Gastrocnemius medialis (tissue), 4 donors: ENCODE measurements around the gene COBL. TPM values are rescaled to one million over a fixed set of nuclear protein-coding genes. Genes with fewer than 3 reads are reported as not detected.

ENCODE experiments used
- ATAC-seq, 2 donors: fragments of 150-250 bp; one replicate each; pipeline ENCODE4 v1.9.1; 2016
- DNase-seq, 2 donors: peaks; one replicate each; pipeline ENCODE4 v3.0.0-alpha.2; 2019
- H3K27ac ChIP-seq, 4 donors: fragments of 200-600 bp; sonication (generic); 1 replicate in 1 of 4; 2 replicates in 3 of 4; pipeline ENCODE4 v1.5.1; 2016 to 2018; ENCODE audit warnings: mild to moderate bottlenecking in 2 of 4, moderate library complexity in 1 of 4
- H3K27me3 ChIP-seq, 3 donors: fragments of 200-600 bp; sonication (generic) in 2 of 3; 1 replicate in 1 of 3; 2 replicates in 2 of 3; pipeline versions ENCODE4 v1.5.1 to v1.6.0; 2016 to 2019; ENCODE audit warnings: mild to moderate bottlenecking in 1 of 3, moderate library complexity in 1 of 3
- H3K36me3 ChIP-seq, 2 donors: fragments of 200-600 bp; sonication (generic) in 1 of 2; one replicate each; pipeline ENCODE4 v1.5.1; 2017 to 2018
- H3K4me1 ChIP-seq, 2 donors: fragments of 200-600 bp; sonication (generic) in 1 of 2; one replicate each; pipeline ENCODE4 v1.5.1; 2016 to 2017; ENCODE audit warnings: mild to moderate bottlenecking in 2 of 2
- H3K4me3 ChIP-seq, 4 donors: fragments of 200-600 bp; sonication (generic) in 3 of 4; 1 replicate in 1 of 4; 2 replicates in 3 of 4; pipeline ENCODE4 v1.5.1; 2016 to 2019; ENCODE audit warnings: mild to moderate bottlenecking in 2 of 4
- H3K9me3 ChIP-seq, 3 donors: fragments of 200-600 bp; sonication (generic) in 2 of 3; 1 replicate in 1 of 3; 2 replicates in 2 of 3; pipeline ENCODE4 v1.5.1; 2016 to 2019
- CTCF ChIP-seq, 5 experiments: fragments of 450-650 bp in 3 of 5; fragments of 200-600 bp in 2 of 5; sonication (generic) in 2 of 5; IDR thresholded peaks in 4 of 5; conservative IDR thresholded peaks in 1 of 5; 1 replicate in 4 of 5; 2 replicates in 1 of 5; pipeline ENCODE4 v1.5.1; 2016 to 2019; ENCODE audit warnings: antibody characterized with exemption in 5 of 5, mild to moderate bottlenecking in 3 of 5, moderate library complexity in 3 of 5
- POLR2A ChIP-seq, 2 donors: fragments of 450-650 bp; IDR thresholded peaks; one replicate each; pipeline ENCODE4 v1.6.1; 2017; ENCODE audit warnings: antibody characterized with exemption in 2 of 2, mild to moderate bottlenecking in 2 of 2, moderate library complexity in 2 of 2
- in situ Hi-C, 4 donors: fragments of 200-750 bp; cut with MboI; loops; one replicate each; pipeline versions ENCODE4 v1.15.0 to v1.8.0; 2017; ENCODE audit warnings: low sequenced_read_pairs in 4 of 4
- intact Hi-C: fragments of 100-400 bp; cut with DNase I; formaldehyde crosslinking; loops from one replicate; pipeline ENCODE4 v1.15.1; 2023; ENCODE audit warnings: low total_unique reads
- total RNA-seq, 4 donors: library from RNA; depleted of rRNA; stranded (reverse); fragments of >200 nt; gene quantifications; one replicate each; pipeline versions ENCODE4 v1.1.0 to v1.2.3, GENCODE V29; 2016

The COBL gene
- total RNA-seq, 4 donors from 2014 or later = 82.1 to 170 (median 124) TPM

GRCh38 chr7:51079494-51079893, 237.1 kb downstream of the COBL start:
- no peak overlapping the region for H3K4me3 ChIP-seq
- H3K4me1 ChIP-seq = peaks cover 29 to 30% of the 10 kb centered on the region in 2 donors
- in situ Hi-C loops = no loop called here
- no peaks in the 10 kb centered on the region for H3K9me3 ChIP-seq
- ATAC-seq (no peak), DNase-seq (no peak)
- no peaks in the 10 kb centered on the region for H3K27me3 ChIP-seq
- TF ChIP-seq POLR2A (IDR thresholded peaks at IDR 0.05) (no peak), CTCF (IDR thresholded peaks at IDR 0.05 in 4 of 5, conservative IDR thresholded peaks at IDR 0.05 in 1 of 5) (no peak)
- intact Hi-C loops = loop anchor here (10.0 kb wide), 1 partner anchor 395 kb away; no protein-coding TSS in a partner anchor
- no peak overlapping the region for H3K27ac ChIP-seq
- peaks cover 0 to 7% of the 10 kb centered on the region in 2 donors for H3K36me3 ChIP-seq

GRCh38 chr7:51078653-51079052, 238.0 kb downstream of the COBL start:
- in situ Hi-C loops = no loop called here

GRCh38 chr7:51077987-51078370, 238.6 kb downstream of the COBL start:
- in situ Hi-C loops (no loop called here), intact Hi-C loops (loop anchor here (10.0 kb wide), 1 partner anchor 393 kb away; no protein-coding TSS in a partner anchor)
- no peaks in the 10 kb centered on the region for H3K27me3 ChIP-seq
- ATAC-seq = peak; percentile 59 to 69
- H3K27ac ChIP-seq = peak overlapping the region in 2 of 4 donors; percentile 7 to 62
- H3K4me1 ChIP-seq = peaks cover 29 to 30% of the 10 kb centered on the region in 2 donors
- no peaks in the 10 kb centered on the region for H3K36me3 ChIP-seq
- DNase-seq = no peak
- H3K9me3 ChIP-seq = no peaks in the 10 kb centered on the region
- H3K4me3 ChIP-seq = no peak overlapping the region
- TF ChIP-seq CTCF (IDR thresholded peaks at IDR 0.05 in 4 of 5, conservative IDR thresholded peaks at IDR 0.05 in 1 of 5) (no peak), POLR2A (IDR thresholded peaks at IDR 0.05) (no peak)

More at GRCh38 chr7:51078653-51079052, 238.0 kb downstream of the COBL start:
- Histone ChIP-seq H3K27me3 (no peaks in the 10 kb centered on the region), H3K36me3 (no peaks in the 10 kb centered on the region), H3K4me3 (no peak overlapping the region), H3K9me3 (no peaks in the 10 kb centered on the region), H3K27ac (peak overlapping the region in 2 of 4 donors; percentile 7 to 62), H3K4me1 (peaks cover 29 to 30% of the 10 kb centered on the region in 2 donors)
- DNase-seq = no peak
- intact Hi-C loops = loop anchor here (10.0 kb wide), 1 partner anchor 394 kb away; no protein-coding TSS in a partner anchor
- ATAC-seq = no peak
- no peak for TF ChIP-seq POLR2A (IDR thresholded peaks at IDR 0.05)
- no peak for TF ChIP-seq CTCF (IDR thresholded peaks at IDR 0.05 in 4 of 5, conservative IDR thresholded peaks at IDR 0.05 in 1 of 5)

GRCh38 chr7:51077316-51077986, 239.2 kb downstream of the COBL start:
- ATAC-seq (no peak), DNase-seq (no peak)
- Histone ChIP-seq H3K36me3 (no peaks in the 10 kb centered on the region), H3K9me3 (no peaks in the 10 kb centered on the region), H3K27me3 (no peaks in the 10 kb centered on the region), H3K4me1 (peaks cover 29 to 30% of the 10 kb centered on the region in 2 donors), H3K4me3 (no peak overlapping the region), H3K27ac (peak overlapping the region in 2 of 4 donors; percentile 7 to 62)
- intact Hi-C loops = loop anchor here (10.0 kb wide), 1 partner anchor 393 kb away; no protein-coding TSS in a partner anchor
- in situ Hi-C loops = no loop called here
- no peak for TF ChIP-seq CTCF (IDR thresholded peaks at IDR 0.05 in 4 of 5, conservative IDR thresholded peaks at IDR 0.05 in 1 of 5)
- no peak for TF ChIP-seq POLR2A (IDR thresholded peaks at IDR 0.05)
